ENCODE measurements around the gene KIF2A.

Gene KIF2A

DNA sequence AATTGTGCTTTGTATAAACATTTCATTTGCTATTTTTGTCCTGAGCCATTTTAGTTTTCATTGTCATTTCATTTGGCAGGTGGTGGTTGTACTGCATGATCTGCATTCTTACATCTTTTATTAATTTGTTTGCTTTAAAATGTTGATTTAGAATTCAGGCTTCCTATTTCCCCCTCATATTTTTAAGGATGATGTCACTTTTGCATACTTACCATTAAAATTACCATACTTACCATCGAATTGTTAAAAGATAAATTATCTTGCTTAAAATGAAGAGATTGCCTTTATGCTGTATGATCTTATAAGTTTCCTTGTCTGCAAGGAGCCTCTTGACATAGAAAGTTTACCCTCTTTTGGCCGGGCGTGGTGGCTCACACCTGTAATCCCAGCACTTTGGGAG is 66.6 kb downstream of the KIF2A start:
- DNase-seq: no peak
- Histone ChIP-seq H3K4me3 (ENCODE audit: low read depth, low read length) (no peak overlapping the region), H3K36me3 (peaks cover 48% of the 10 kb centered on the region), H3K27ac (no peak overlapping the region), H3K27me3 (ENCODE audit: insufficient read depth, low read depth, severe bottlenecking) (no peaks in the 10 kb centered on the region), H3K9me3 (ENCODE audit: severe bottlenecking) (no peaks in the 10 kb centered on the region)
- TF ChIP-seq, protein P1, sequence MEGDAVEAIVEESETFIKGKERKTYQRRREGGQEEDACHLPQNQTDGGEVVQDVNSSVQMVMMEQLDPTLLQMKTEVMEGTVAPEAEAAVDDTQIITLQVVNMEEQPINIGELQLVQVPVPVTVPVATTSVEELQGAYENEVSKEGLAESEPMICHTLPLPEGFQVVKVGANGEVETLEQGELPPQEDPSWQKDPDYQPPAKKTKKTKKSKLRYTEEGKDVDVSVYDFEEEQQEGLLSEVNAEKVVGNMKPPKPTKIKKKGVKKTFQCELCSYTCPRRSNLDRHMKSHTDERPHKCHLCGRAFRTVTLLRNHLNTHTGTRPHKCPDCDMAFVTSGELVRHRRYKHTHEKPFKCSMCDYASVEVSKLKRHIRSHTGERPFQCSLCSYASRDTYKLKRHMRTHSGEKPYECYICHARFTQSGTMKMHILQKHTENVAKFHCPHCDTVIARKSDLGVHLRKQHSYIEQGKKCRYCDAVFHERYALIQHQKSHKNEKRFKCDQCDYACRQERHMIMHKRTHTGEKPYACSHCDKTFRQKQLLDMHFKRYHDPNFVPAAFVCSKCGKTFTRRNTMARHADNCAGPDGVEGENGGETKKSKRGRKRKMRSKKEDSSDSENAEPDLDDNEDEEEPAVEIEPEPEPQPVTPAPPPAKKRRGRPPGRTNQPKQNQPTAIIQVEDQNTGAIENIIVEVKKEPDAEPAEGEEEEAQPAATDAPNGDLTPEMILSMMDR (IDR thresholded peaks at IDR 0.05; ENCODE audit: low read depth, low read length): no peak

DNA sequence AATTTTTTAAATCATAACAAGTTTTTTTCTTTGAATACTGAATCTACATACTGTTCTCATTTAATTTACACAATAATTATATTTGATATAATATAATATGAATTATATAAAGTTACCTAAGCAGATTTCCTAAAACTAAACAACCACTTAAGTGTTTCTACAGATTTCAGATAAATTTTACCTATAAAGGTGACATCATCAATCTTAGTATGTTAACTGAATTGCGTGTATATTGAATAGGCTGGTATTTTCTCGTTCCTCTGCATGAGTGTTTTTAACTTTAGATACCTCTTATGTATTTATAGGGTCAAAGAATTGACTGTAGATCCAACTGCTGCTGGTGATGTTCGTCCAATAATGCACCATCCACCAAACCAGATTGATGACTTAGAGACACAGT is 67.4 kb downstream of the KIF2A start:
- Histone ChIP-seq H3K27me3 (ENCODE audit: insufficient read depth, low read depth, severe bottlenecking) (no peaks in the 10 kb centered on the region), H3K9me3 (ENCODE audit: severe bottlenecking) (no peaks in the 10 kb centered on the region), H3K27ac (no peak overlapping the region), H3K4me3 (ENCODE audit: low read depth, low read length) (no peak overlapping the region), H3K36me3 (peaks cover 54% of the 10 kb centered on the region)
- DNase-seq: no peak
- TF ChIP-seq, protein P1 (IDR thresholded peaks at IDR 0.05; ENCODE audit: low read depth, low read length): no peak

DNA sequence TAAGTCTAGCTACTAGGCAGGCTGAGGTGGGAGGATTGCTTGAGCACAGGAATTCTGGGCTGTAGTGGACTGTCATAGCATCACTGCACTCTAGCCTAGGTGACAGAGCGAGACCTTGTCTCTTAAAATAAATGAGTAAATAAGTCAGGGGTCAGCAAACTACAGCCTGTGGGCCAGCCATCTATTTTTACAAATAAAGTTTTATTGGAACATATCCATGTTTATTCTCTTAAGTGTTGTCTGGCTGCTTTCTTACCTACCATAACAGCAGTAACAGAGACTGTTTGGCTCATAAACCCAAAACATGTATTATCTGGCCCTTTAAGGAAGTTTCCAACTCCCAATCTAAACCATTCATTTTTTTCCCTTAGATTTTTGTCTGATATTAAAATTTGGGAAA is 68.1 kb downstream of the KIF2A start:
- Histone ChIP-seq H3K4me3 (ENCODE audit: low read depth, low read length) (no peak overlapping the region), H3K36me3 (peaks cover 61% of the 10 kb centered on the region), H3K9me3 (ENCODE audit: severe bottlenecking) (no peaks in the 10 kb centered on the region), H3K27ac (no peak overlapping the region), H3K27me3 (ENCODE audit: insufficient read depth, low read depth, severe bottlenecking) (no peaks in the 10 kb centered on the region)
- TF ChIP-seq, protein P1 (IDR thresholded peaks at IDR 0.05; ENCODE audit: low read depth, low read length): no peak
- no peak for DNase-seq

DNA sequence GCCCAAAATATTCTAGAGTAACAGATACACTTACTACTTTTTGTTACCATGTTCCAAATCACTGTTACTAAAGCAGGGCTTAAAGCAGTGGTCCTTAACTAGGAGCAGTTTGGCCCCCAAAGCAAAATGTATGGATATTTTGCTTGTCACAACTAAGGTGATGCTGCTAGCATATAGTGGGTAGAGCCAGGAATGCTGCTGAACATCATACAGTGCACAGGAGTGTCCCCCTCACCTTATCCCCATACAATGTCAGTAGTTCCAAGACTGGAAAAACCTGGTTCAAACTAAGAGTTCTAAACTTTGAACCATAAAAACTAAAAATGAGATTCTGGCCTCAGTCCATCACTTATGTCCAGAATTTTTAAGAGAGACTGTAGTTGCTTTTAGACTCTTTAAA is 69.6 kb downstream of the KIF2A start:
- no peak overlapping the region for H3K4me3 ChIP-seq (ENCODE audit: low read depth, low read length)
- peaks cover 75% of the 10 kb centered on the region for H3K36me3 ChIP-seq
- DNase-seq: no peak
- TF ChIP-seq, protein P1 (IDR thresholded peaks at IDR 0.05; ENCODE audit: low read depth, low read length): no peak
- no peaks in the 10 kb centered on the region for H3K9me3 ChIP-seq (ENCODE audit: severe bottlenecking)
- no peaks in the 10 kb centered on the region for H3K27me3 ChIP-seq (ENCODE audit: insufficient read depth, low read depth, severe bottlenecking)
- H3K27ac ChIP-seq: no peak overlapping the region

DNA sequence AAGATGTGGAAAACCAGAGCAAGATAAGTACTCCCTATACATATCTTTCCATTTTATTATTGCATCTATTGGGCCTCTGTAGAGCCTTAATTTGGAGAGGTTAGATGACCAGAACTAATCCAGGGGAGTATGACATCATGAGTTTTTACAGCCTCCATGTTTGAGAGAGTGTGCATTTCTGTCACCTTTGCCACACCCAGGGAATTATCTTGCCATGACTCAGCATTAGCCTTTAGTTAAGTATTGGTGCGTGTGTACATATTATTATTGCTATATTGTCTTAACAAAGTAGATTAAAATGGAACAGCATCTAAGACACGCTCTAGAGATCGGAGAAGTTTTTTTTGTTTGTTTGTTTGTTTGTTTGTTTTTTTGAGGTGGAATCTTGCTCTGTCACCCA is 70.1 kb downstream of the KIF2A start:
- Histone ChIP-seq H3K9me3 (ENCODE audit: severe bottlenecking) (no peaks in the 10 kb centered on the region), H3K4me3 (ENCODE audit: low read depth, low read length) (no peak overlapping the region), H3K27me3 (ENCODE audit: insufficient read depth, low read depth, severe bottlenecking) (no peaks in the 10 kb centered on the region), H3K36me3 (peaks cover 79% of the 10 kb centered on the region), H3K27ac (no peak overlapping the region)
- DNase-seq: no peak
- TF ChIP-seq, protein P1 (IDR thresholded peaks at IDR 0.05; ENCODE audit: low read depth, low read length): no peak

DNA sequence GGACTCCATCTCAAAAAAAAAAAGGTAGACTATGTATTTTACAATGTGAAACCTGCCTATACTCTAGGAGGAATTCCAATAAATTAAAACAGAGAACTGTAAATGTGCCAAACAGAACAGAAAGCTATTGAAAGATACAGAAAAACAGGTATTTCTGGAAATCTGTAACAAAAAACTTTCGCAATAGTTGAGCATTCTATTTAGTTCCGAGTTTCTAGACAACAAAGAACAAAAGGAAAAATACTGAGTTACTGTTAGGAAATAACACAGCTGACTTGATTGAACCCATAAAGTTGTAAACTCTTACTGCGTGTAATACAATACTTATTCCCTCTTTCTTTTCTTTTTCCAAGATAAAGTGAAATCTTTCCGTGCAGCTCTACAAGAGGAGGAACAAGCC is 79.1 kb downstream of the KIF2A start:
- TF ChIP-seq, protein P1 (IDR thresholded peaks at IDR 0.05; ENCODE audit: low read depth, low read length): no peak

More for the DNA sequence above, 79.1 kb downstream of the KIF2A start:
- Histone ChIP-seq H3K27me3 (ENCODE audit: insufficient read depth, low read depth, severe bottlenecking) (no peaks in the 10 kb centered on the region), H3K4me3 (ENCODE audit: low read depth, low read length) (no peak overlapping the region), H3K36me3 (peaks cover 73% of the 10 kb centered on the region), H3K27ac (no peak overlapping the region), H3K9me3 (ENCODE audit: severe bottlenecking) (no peaks in the 10 kb centered on the region)
- DNase-seq: no peak

Data from WERI-Rb-1 (cell line).